ENCODE data around the gene APCDD1. TPM values are rescaled to one million over a fixed set of nuclear protein-coding genes. Genes with fewer than 3 reads are reported as not detected.

APCDD1 gene
- total RNA-seq, 1 experiment from 2014 or later: 0.54 TPM

DNA sequence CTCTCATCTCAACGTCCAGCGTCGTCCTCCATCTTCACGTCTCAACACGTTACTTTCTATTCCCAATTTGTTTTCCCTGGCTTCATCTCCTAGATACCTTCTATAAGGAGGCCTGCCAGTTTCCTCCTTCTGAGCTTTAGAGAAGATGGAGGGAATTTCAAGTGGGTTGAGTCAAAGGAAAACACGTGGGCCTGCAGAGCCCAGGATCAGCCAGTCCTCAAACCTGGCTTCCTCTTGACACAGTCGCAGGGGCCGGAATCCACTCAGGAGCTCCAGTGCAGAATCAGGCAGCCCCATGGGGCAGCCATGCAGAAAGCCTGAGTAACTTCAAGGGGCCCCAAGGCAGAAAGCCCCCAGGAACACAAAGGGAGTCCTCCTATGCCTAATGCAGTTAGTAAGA is 14.5 kb upstream of the APCDD1 start:
- intact Hi-C loops (cut with micrococcal nuclease): no loop called here
- ChIA-PET POLR2A (no interaction called here), CTCF (interaction anchor here (0.6 kb wide), 1 partner anchor 149 kb away, joined by 4 read pairs; no protein-coding TSS in a partner anchor)
- H3K27ac Mint-ChIP-seq (ENCODE audit: low read depth, unreplicated experiment): no peak overlapping the region
- DNase-seq (ENCODE audit: unreplicated experiment): no peak
- no peaks in the 10 kb centered on the region for H3K4me1 Mint-ChIP-seq (ENCODE audit: insufficient read depth, unreplicated experiment)
- BruUV-seq (replicated peaks): no TSS peak
- H3K36me3 Mint-ChIP-seq (ENCODE audit: insufficient read depth, unreplicated experiment): no peaks in the 10 kb centered on the region
- no peak overlapping the region for H3K4me3 Mint-ChIP-seq (ENCODE audit: unreplicated experiment)
- no peaks in the 10 kb centered on the region for H3K27me3 Mint-ChIP-seq (ENCODE audit: insufficient read depth, unreplicated experiment)
- H3K9me3 Mint-ChIP-seq (ENCODE audit: unreplicated experiment): no peaks in the 10 kb centered on the region
- TF ChIP-seq, protein P1, sequence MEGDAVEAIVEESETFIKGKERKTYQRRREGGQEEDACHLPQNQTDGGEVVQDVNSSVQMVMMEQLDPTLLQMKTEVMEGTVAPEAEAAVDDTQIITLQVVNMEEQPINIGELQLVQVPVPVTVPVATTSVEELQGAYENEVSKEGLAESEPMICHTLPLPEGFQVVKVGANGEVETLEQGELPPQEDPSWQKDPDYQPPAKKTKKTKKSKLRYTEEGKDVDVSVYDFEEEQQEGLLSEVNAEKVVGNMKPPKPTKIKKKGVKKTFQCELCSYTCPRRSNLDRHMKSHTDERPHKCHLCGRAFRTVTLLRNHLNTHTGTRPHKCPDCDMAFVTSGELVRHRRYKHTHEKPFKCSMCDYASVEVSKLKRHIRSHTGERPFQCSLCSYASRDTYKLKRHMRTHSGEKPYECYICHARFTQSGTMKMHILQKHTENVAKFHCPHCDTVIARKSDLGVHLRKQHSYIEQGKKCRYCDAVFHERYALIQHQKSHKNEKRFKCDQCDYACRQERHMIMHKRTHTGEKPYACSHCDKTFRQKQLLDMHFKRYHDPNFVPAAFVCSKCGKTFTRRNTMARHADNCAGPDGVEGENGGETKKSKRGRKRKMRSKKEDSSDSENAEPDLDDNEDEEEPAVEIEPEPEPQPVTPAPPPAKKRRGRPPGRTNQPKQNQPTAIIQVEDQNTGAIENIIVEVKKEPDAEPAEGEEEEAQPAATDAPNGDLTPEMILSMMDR (IDR thresholded peaks at IDR 0.05; ENCODE audit: unreplicated experiment): no peak

DNA sequence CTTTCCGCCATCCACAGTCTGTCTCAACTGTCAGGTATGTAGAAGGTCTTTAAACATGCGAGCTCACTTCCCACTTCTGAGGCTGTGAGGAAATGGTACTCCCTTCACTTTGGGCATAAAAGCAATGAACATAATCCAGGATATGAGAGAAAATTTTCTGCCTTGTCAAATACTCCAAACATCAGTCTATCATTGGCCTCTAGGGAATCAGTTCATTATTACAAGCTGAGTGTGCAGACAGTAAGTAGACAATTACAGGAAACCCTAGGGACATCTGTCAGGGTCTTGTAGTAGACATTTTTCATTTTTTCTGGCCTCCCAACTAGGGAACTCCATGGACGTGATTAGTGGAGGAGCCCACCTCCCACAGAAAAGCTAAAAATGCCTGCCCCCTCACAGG is 13.6 kb upstream of the APCDD1 start:
- no peaks in the 10 kb centered on the region for H3K9me3 Mint-ChIP-seq (ENCODE audit: unreplicated experiment)
- H3K4me1 Mint-ChIP-seq (ENCODE audit: insufficient read depth, unreplicated experiment): no peaks in the 10 kb centered on the region
- no peak overlapping the region for H3K27ac Mint-ChIP-seq (ENCODE audit: low read depth, unreplicated experiment)
- no TSS peak for BruUV-seq (replicated peaks)
- intact Hi-C loops (cut with micrococcal nuclease): no loop called here
- POLR2A ChIA-PET: no interaction called here
- DNase-seq (ENCODE audit: unreplicated experiment): no peak
- H3K27me3 Mint-ChIP-seq (ENCODE audit: insufficient read depth, unreplicated experiment): no peaks in the 10 kb centered on the region
- TF ChIP-seq, protein P1 (IDR thresholded peaks at IDR 0.05; ENCODE audit: unreplicated experiment): no peak
- H3K4me3 Mint-ChIP-seq (ENCODE audit: unreplicated experiment): no peak overlapping the region
- CTCF ChIA-PET: interaction anchor here (0.7 to 2.1 kb wide), 4 partner anchors 8 to 866 kb away, joined by 3 to 11 read pairs (median 4); no protein-coding TSS in a partner anchor
- H3K36me3 Mint-ChIP-seq (ENCODE audit: insufficient read depth, unreplicated experiment): no peaks in the 10 kb centered on the region

GRCh38 chr18:10441472-10441871 is 13.0 kb upstream of the APCDD1 start:
- Mint-ChIP-seq H3K4me3 (ENCODE audit: unreplicated experiment) (no peak overlapping the region), H3K27ac (ENCODE audit: low read depth, unreplicated experiment) (no peak overlapping the region), H3K36me3 (ENCODE audit: insufficient read depth, unreplicated experiment) (no peaks in the 10 kb centered on the region), H3K9me3 (ENCODE audit: unreplicated experiment) (no peaks in the 10 kb centered on the region), H3K27me3 (ENCODE audit: insufficient read depth, unreplicated experiment) (no peaks in the 10 kb centered on the region), H3K4me1 (ENCODE audit: insufficient read depth, unreplicated experiment) (no peaks in the 10 kb centered on the region)
- DNase-seq (ENCODE audit: unreplicated experiment): no peak
- TF ChIP-seq, protein P1 (IDR thresholded peaks at IDR 0.05; ENCODE audit: unreplicated experiment): no peak
- intact Hi-C loops (cut with micrococcal nuclease): no loop called here
- CTCF ChIA-PET: interaction anchor here (0.9 to 2.1 kb wide), 4 partner anchors 8 to 469 kb away, joined by 3 to 11 read pairs (median 4); no protein-coding TSS in a partner anchor
- POLR2A ChIA-PET: no interaction called here
- no TSS peak for BruUV-seq (replicated peaks)

- no TSS peak for BruUV-seq (replicated peaks)
- no peak overlapping the region for H3K4me3 Mint-ChIP-seq (ENCODE audit: unreplicated experiment)
- H3K27ac Mint-ChIP-seq (ENCODE audit: low read depth, unreplicated experiment): no peak overlapping the region
- H3K36me3 Mint-ChIP-seq (ENCODE audit: insufficient read depth, unreplicated experiment): no peaks in the 10 kb centered on the region
- intact Hi-C loops (cut with micrococcal nuclease): no loop called here
- DNase-seq (ENCODE audit: unreplicated experiment): no peak
- TF ChIP-seq, protein P1 (IDR thresholded peaks at IDR 0.05; ENCODE audit: unreplicated experiment): no peak
- no peaks in the 10 kb centered on the region for H3K4me1 Mint-ChIP-seq (ENCODE audit: insufficient read depth, unreplicated experiment)
- ChIA-PET CTCF (interaction anchor here (1.0 to 2.1 kb wide), 4 partner anchors 9 to 471 kb away, joined by 3 to 11 read pairs (median 4); no protein-coding TSS in a partner anchor), POLR2A (interaction anchor here (1.0 kb wide), 1 partner anchor 8 kb away, joined by 3 read pairs; no protein-coding TSS in a partner anchor)
- no peaks in the 10 kb centered on the region for H3K27me3 Mint-ChIP-seq (ENCODE audit: insufficient read depth, unreplicated experiment)
- H3K9me3 Mint-ChIP-seq (ENCODE audit: unreplicated experiment): no peaks in the 10 kb centered on the region
These were observed 11.9 kb upstream of the APCDD1 start for GRCh38 chr18:10442551-10442971.
